HT1080 (cell line): ENCODE measurements around the gene PLP2. TPM values are rescaled to one million over a fixed set of nuclear protein-coding genes. Genes with fewer than 3 reads are reported as not detected.
A peak's percentile ranks its signal among the peaks of the same experiment; 100 is the strongest.

Experiments used
- DNase-seq: peaks from one replicate; pipeline ENCODE4 v3.0.0-alpha.2; 2015; ENCODE audit warnings: low read depth
- total RNA-seq: library from RNA; depleted of rRNA; stranded (reverse); fragments of >200 nt; shearing (Covaris generic); gene quantifications from 2 replicates; pipeline ENCODE4 v1.2.3, GENCODE V29; 2014

The PLP2 gene
- total RNA-seq, 1 experiment from 2014 or later: 199 TPM

DNA sequence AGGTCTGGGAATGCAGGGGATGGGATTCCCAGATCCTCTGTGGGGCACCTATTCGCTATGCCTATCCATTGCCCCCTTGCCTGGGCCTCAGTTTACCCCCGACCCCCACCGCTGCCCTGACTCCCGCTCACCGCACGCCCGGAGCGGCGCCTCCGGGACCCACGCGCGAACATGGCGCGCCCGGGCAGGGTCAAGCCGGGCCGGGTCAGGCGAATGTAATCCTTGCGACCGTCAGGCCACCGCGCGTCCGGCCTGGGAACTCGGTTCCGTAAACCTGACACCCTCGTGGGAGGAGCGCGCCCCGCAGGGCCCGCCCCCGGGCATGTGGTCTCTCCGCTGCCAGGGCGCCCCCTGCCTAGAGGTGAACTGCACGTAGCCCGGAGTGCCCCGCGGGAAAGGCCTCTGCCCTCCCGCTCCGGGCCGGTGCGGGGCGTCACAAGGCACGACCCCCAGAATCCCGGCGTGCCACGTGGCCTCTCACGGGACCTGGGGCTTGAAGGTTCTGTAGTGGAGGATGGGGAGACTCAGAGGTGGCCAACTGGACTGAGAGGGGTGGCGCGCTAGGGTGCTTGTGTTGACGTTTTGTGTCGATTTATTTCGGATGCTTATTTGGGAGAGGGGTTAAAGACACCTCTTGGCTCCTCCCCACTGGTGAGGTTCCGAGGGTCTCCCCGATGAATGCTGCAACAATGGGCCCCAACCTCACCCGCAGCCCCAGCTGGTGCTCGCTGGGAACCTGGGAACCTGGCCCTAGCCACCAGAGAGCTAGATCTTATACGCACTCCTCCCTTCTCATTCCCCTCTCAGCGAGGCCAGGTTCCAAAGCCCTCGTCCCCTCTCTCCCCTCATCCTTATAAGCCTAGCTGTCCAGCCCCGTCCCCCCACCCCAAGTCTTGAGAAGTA is 14.7 kb downstream of the PLP2 start, which contains the start of gene PRICKLE3:
PRICKLE3 (minus strand) TSS at position 249 of the 903 bp plus-strand sequence; CDS start at position 173, 76 bp downstream.
- peak; percentile 53 for DNase-seq

DNA sequence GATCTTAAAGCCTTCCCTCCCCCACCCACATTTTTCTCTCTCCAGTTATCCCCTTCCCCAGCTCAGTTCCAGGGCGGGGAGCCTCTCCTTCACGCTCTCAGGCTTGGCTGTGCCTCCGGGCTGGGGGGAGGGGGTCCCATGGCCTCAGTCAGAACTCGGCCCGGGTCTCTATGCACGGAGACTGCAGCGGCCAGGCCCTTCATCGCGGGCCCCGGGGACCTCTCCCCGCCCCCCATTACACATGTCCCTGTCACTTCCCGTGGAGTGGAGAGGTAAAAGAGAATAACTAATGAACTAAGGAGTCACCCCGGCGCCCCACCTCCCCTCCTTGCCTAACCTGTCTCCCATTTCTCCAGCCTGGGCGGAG is 15.3 kb downstream of the PLP2 start:
- DNase-seq: no peak

DNA sequence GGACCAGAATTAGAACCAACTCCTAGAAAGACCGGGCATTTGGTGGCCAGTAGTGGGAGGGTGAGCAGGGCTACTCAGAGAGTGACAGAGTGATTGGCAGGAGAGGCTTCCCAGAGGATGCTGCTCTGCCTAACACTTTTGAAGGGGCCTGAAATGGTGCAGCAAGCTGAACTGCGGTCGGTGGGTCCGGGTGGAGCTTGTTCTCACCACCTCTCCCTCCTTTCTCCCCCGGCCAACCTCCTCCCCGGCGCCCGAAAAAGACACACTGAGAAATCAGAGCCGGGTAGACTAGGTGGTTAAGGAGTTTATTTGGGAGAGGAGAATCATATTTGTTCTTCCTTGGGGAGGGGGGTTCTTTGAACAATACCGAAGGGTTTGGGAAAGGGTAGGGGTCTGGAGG is 15.8 kb downstream of the PLP2 start:
- no peak for DNase-seq

DNA sequence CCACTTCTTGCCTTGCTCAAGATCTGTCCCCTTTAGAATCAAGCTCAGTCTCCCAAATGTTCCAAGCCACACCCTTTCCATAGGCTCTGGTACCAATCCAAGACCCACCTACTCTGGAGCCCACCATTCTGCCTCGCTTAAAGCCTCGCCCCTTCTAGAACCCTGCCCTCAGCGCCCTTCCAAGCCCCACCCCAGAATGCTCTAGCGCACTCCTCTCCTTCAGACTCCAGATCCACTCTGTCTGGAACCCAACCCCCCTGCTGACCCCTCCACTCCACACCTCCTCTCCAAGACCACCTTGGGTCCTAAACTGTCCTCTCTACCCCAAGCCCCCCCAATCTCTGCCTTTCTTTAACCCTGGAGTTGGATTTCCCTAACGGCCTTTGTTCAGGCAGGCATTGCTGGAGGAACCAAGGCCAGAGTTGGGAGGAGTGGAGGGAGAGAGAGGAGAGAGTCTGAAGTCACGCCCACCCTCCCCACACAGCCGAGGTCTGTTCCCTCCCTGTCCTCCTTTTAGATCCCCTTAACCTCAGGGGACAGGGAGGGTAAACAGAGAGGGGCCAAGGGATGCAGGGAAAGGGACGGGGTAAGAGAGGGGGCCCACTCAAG is 16.9 kb downstream of the PLP2 start:
- DNase-seq: no peak

DNA sequence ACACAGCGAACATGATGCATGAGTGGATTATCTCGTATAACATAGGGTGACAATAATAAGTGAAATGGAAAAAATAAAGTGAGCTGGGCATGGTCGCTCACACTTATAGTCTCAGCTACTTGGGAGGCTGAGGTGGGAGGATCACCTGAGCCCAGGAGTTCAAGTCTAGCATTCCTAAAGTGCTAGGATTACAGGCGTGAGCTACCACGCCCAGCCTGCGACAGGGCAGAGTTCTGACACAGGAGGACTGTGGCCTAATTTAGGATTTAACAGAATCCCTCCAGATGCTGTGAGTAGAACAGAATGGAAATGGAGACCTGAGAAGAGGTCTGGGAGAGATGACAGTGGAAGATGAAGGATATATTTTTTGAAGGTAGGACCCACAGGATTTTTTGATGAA is 17.9 kb downstream of the PLP2 start:
- no peak for DNase-seq

DNA sequence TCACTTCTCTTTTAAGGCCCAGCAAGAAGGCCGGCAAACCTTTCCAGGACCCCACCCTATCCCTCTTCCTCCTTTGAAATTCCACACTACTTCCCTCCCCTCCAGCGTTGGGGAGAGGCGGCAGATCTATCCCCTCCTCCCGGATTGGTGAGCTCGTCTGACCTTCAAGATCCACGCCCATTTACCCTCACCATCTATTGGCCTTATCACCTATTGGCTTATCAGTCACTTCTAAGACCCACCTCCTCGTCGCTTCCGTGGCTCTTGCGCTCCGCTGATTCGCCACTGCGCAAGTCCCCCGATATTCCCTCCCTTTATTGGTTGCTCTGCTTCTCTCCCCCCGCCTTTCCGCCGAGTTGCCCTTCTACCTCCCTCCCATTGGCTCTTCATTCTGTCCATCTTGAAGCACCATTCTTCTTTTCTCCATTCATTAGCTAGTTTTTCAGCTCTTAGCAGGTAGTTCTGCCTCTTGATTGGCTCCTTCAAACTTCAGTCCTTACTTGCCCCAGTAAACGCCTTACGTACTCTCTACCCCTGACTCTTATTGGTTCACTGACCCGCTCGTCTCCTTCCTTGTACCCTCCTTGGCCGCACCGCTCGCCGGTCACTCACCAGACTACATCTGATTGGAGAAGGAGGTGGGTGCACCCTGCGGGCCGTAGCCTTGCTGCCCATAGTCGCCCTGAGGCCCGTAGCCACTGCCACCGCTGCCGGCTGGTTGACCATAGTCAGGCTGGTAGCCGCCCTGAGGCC is 19.3 kb downstream of the PLP2 start:
- peak; percentile 100 for DNase-seq

DNA sequence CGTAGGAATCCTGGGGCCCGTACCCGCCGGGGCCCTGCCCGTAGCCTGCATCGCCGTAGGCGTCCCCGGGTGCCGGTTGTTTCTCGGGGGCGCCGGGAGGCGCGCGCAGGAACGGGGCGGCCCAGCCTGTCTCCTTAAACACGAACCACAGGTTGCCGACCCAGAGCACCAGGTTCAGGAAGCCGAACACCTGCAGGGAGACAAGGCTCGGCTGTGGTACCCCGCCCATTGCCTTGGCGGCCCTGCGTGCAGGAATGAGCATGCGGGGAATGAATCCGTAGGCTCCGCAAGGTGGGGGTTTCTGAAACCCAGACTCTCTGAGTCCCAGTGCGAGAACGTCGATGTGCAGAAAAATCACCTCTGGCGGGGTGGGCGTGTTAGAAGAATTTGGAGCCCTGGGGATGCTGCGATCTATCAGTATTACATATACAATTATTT is 19.9 kb downstream of the PLP2 start:
- no peak for DNase-seq

DNA sequence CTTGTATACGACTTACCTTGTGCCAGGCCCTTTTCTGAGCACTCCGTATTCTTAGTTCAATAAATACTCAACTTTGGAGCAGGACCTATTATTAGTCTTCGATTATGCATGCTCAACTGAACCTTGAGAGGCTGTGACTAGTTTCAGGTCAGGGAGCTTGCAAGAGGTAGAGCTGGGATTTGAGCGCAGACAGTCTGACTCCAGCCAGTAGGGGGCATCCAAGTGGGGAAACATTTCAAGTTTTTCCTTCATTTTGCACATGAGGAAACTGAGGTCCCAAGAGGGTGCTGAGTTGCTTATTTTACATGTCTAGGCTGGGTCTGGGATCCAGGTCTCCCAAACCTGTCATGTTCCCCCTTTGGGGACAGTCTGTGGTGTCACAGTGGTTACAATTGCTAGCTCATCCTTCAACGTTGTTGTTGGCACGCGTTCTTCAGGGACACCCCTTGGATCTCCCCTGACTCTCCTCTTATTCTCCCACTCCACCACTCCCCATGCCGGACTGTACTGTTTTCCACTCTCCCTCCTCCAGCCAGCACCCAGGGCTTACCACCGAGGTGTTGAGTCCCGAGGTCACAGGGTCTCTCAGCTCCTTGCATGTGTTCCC is 21.1 kb downstream of the PLP2 start:
- no peak for DNase-seq

DNA sequence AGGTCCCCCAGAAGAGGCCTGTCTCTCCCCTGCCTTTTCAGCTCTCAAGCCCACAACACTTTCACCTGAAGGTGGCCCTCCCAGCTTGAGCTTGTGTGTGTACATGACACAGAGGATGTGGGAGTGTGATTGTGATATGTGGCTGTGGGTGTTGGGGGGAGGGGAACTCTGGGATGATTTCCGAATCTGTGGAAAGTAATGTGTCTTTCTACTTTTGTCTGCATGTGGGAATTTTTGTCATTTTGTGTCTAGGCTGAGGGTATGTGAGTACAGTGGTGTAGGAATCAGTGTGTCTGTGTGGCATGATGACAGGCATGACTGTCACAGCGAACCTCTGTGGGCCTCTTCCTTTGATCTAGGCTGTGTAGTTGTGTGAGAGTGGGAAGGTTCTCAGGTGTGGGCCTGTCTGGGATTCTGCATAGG is 21.9 kb downstream of the PLP2 start:
- DNase-seq: no peak

DNA sequence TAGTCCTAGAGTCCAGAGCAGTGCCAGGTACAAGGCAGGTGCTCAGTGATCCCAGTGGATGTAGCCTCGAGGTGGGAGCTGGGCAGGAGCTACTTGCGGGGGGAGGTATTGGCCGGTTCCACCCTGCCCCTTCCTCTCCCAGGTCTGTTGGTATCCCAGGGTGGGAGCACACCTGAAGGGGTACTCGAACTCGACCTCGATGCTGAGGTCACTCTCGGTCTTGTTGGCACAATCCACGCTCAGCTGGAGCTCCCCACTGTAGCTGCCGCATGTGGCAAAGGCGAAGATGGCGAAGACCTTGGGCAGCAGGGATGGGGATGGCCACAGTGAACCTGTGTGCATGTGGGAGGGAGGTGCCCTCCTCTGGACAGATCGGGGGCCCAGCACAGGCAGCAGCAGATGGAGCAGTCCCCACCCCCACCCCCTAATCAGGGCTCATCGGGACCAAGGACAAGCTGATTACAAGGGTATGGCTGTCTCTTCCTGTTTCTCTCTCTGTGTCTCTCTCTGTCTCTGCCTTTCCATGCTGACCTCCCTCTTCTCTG is 25.9 kb downstream of the PLP2 start:
- DNase-seq: no peak

DNA sequence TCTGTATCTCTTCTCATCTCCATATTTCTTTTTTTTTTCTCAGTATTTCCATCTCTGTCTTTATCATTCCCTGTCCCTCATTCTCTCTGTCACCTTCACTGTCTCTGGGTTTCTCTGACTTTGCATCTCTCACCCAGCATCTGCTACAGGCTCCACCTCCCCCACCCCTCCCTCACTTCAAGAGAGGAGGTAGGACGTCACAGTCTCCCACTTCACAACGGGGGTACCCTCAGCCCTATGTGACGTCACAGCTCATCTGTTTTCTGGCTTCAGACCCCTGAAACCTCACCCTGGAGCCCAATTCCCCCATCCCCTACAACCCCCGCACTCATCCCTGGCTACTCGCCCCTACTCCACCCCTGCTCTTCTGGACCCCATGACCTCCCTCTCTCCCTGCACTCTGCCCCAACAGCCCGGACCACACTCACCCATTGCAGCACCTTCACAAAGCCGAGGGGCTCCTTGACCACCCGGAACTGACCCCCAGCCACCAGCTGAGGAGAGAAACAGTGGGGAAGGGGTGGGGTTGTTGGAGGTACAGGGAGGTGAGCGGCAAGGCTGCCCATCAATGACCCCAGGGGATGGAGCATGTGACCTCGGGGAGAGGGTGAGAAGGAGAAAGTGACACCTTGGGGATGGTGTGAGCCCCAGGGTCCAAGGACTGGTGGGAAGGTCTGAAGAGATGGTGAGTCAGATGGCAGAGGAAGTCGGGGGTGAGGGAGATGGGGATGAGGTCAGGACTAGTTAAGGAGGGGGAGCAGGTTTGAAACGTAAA is 27.0 kb downstream of the PLP2 start:
- no peak for DNase-seq

DNA sequence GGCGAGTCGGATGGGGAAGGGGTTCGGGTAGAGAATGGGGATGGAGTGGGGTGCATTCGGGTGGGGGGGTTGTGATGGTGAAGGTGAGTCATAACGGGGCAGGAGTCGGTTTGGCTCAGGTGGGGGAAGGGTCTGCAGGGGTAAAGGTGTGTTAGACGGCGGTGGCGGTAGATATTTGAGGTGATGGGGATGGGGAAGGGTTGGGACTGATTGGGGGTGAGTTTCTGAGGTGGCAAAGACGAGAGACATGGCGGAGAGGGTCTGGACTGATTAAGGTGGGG is 27.6 kb downstream of the PLP2 start:
- no peak for DNase-seq

DNA sequence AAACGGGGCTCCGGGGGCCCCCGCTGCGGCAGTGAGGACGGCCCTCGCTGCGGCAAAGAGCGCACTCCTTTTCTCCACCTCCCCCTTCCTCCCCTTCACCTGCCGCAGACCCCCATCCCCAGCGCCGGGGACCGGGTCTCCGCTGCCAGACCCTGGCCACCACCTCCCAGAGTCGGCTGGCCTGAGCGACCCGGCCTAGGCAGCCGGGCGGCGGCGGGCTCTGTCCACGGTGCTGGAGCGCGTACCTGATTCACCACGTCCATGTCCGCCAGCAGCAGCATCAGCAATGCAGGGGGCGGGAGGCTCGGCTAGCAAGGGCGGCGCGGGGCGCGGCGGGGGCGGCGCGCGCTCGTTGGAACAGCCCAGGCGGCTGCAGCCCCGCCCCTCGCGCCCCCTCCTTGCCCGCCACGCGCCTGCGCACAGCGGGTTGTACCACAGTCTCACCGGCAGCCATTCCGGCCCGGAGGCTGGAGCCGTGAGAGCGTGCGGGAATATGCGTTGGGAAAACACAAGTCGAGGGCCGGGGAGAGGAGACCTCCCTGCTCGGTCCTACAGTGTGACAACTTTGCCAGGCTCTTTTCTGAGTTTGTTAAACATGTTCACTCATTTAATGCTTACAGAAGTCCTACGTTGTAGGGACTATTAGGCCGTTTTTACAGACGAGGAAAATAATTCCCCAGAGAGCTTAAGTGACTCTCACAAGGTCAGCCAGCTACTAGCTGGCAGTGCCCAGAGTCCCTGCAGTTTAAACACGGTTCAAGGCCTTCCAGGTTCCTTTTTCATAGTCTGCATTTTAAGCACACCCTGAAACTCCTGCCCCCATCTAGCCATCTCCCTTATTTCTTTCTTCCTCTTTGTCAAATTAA is 28.4 kb downstream of the PLP2 start, which contains the start of gene SYP:
SYP (minus strand) TSS at position 288 of the 866 bp plus-strand sequence; CDS start at position 281, 7 bp downstream.
- peak; percentile 73 for DNase-seq

DNA sequence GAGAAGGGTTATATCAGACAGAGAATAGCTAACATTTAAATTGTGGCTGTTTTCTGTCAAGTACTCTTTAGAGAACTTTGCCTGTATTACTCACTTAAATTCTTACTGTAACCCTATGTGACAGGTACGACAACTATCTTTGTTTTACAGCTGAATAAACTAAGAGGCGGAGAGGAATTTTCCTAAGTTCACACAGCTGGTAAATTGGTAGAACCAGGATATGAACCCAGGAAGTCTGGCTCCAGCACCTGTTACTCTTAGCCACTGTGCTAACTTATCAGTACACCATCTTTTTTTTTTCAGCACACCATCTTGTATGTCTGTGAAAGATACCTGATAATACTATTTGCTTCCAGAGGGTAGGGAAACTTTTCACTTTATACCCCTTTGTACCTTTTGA is 30.3 kb downstream of the PLP2 start:
- no peak for DNase-seq

DNA sequence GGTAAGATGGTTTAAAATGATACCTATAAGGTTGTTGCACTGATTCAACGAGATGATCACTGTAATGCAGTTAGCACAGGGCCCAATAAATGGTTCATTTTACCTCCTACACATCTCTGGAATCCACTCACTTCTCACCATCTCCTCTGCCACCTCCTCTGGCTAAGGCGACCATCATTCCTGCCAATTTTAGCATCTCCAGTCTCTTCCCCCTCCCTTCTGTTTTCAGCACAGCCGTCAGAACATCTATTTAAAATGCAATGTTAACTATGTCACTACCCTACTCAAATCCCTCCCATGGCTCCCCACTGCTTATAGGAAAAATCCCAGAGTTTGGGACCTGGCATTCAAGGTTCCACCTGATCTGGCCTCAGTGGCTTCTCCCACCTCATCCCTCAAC is 31.8 kb downstream of the PLP2 start:
- no peak for DNase-seq

DNA sequence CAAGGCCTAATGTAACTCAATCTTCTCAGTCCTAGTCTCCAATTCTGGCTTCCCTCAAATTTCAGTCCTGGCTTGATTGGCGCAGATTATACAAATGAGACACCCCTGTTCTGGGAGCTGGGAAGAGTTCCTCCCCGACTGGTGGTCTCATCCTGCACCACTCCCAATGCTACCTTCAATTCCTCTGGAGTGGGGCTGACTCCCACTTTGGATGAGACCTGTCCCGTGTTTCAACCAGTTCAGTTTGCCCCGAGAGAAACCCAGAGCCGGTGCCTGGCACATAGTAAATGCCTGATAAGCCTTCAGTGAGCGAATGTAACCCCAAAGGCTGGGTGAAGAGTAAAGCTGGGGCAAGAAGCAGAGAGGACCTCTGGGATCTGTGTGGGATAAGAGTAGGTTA is 32.3 kb downstream of the PLP2 start:
- DNase-seq: no peak

DNA sequence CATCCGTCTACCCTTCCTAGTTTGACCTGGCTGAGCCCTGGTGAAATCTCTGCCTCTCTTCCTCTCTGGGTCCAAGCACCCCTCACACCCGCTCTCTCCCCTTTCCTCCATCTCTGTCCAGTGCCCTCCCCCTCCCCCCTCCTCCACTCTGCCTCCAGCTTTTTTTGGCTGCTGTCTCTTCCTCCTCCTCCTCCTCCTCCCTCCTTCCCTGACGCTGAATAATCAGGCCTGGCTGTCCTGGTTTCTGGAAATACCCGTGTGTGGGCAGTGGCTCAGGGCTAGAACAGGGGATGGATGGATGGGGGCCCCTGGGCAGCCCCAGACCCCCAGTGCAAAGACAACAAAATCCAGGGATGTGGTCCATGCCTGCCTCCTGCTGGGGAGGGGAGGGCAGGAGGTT is 33.0 kb downstream of the PLP2 start:
- no peak for DNase-seq

DNA sequence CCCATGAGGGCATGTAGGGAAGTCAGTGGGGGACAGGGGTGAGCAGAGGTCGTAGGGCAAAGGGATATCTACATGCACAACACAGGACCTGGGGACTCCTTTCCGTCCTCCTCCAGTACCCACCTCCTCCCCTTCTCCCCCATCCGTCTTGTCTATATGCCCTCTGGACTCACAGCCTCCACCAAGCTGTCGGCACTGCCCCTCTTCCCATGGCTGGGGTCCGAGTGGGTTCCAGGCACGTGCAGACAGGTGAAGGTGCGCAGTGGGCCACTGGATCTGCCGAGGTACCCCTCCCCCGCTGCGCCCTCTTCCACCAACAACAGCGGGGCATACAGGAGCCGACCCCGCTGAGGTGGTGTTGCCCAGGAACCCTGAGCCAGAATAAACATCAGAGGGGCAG is 33.7 kb downstream of the PLP2 start:
- no peak for DNase-seq

DNA sequence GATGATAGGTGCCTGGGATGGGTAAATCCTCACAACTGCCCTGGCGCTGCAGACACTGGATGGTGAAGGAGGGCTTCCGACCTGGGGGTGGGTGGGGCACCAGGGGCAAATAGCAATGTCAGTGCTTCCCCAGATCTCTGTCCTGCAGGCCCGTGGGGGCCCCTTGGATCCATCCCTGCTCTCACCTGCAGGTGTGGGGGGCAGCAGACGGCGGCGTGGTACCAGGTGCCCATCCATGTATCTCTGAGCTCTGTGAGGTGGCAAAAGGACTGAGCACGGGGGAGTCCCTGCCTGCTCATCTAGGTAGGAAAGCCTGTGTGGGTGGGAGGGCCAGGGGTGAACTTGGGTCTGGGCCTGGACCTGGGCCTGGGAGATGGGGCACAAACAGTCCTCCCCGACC is 34.8 kb downstream of the PLP2 start:
- DNase-seq: no peak

DNA sequence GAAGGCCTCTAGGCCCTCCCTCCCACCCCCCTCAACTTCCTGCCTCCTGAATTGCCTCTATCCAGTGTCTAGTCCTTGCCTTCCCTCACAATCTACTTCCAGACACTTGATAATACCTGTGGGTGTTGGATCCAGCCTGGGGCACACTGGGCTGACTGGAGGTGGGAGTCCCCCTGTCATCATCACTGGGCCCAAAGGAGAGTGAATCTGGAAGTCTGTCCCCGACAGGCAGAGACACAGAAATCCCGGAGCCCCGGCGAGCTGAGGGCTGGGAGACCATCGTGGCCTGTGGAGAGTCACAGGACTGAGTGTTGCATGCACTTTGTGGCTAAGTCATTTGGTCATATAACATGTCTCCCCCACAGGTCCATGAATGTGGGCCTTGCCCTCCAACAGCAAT is 36.7 kb downstream of the PLP2 start:
- DNase-seq: no peak
